Peyer's patch (tissue), 4 donors: Measurements from ENCODE around the gene IL17C. TPM values are rescaled to one million over a fixed set of nuclear protein-coding genes. Genes with fewer than 3 reads are reported as not detected.
A peak's percentile ranks its signal among the peaks of the same experiment; 100 is the strongest.

Source experiments
- DNase-seq, 3 donors: peaks; one replicate each; pipeline ENCODE4 v3.0.0-alpha.2; 2017 to 2019
- H3K27ac ChIP-seq, 4 donors: fragments of 200-600 bp; sonication (generic); one replicate each; pipeline ENCODE4 v1.5.1; 2016 to 2019
- H3K27me3 ChIP-seq, 2 donors: fragments of 200-600 bp; sonication (generic); one replicate each; pipeline ENCODE4 v1.5.1; 2019
- H3K36me3 ChIP-seq, 3 donors: fragments of 200-600 bp; sonication (generic); one replicate each; pipeline ENCODE4 v1.5.1; 2016 to 2019
- H3K4me1 ChIP-seq, 4 donors: fragments of 200-600 bp; sonication (generic); one replicate each; pipeline ENCODE4 v1.5.1; 2016 to 2019
- H3K4me3 ChIP-seq, 4 donors: fragments of 200-600 bp; sonication (generic); 1 replicate in 3 of 4; 2 replicates in 1 of 4; pipeline ENCODE4 v1.5.1; 2016 to 2019; ENCODE audit warnings: mild to moderate bottlenecking in 1 of 4
- H3K9me3 ChIP-seq, 4 donors: fragments of 200-600 bp; sonication (generic); one replicate each; pipeline ENCODE4 v1.5.1; 2016 to 2019; ENCODE audit warnings: mild to moderate bottlenecking in 1 of 4
- POLR2A ChIP-seq, 2 donors: fragments of 450-650 bp; IDR thresholded peaks; one replicate each; pipeline ENCODE4 v1.5.1; 2017; ENCODE audit warnings: antibody characterized with exemption in 2 of 2, mild to moderate bottlenecking in 2 of 2, moderate library complexity in 2 of 2
- total RNA-seq, 4 donors: library from RNA; depleted of rRNA; stranded (reverse); fragments of >200 nt; gene quantifications; one replicate each; pipeline ENCODE4 v1.1.0, GENCODE V29; 2016
- TF ChIP-seq, protein P1 (sequence below), 6 experiments: fragments of 450-650 bp in 4 of 6; fragments of 200-600 bp in 2 of 6; sonication (generic) in 1 of 6; IDR thresholded peaks; one replicate each; pipeline ENCODE4 v1.5.1; 2017 to 2019; ENCODE audit warnings: antibody characterized with exemption in 6 of 6, mild to moderate bottlenecking in 3 of 6, moderate library complexity in 1 of 6

The IL17C gene
- total RNA-seq, 4 donors from 2014 or later, result not detected

DNA sequence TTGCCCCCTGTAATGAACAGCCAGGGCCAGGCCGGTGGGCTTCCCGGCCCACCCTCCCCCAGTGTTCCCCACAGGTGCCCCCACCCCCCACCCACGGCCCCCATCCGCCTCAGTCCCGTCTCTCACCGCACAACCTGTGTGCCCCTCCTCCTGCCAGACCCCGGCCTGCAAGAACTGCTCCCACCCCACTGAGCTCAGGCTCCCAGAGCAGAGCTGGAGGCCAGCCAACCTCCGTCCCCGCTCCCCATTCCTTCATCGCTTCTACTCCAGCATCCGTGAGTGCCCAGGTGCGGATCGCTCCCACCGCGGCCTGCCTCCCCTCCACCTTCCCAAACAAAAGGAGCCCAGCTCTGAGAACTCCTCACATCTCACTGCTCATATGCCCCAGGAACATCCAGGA, 20.3 kb downstream of the IL17C start:
- no peak overlapping the region for H3K27ac ChIP-seq
- DNase-seq, result no peak
- H3K4me1 ChIP-seq, result peaks cover 0 to 23% (median under 1%) of the 10 kb centered on the region in 4 donors
- no peaks in the 10 kb centered on the region for H3K9me3 ChIP-seq
- H3K4me3 ChIP-seq, result no peak overlapping the region
- TF ChIP-seq, protein P1, sequence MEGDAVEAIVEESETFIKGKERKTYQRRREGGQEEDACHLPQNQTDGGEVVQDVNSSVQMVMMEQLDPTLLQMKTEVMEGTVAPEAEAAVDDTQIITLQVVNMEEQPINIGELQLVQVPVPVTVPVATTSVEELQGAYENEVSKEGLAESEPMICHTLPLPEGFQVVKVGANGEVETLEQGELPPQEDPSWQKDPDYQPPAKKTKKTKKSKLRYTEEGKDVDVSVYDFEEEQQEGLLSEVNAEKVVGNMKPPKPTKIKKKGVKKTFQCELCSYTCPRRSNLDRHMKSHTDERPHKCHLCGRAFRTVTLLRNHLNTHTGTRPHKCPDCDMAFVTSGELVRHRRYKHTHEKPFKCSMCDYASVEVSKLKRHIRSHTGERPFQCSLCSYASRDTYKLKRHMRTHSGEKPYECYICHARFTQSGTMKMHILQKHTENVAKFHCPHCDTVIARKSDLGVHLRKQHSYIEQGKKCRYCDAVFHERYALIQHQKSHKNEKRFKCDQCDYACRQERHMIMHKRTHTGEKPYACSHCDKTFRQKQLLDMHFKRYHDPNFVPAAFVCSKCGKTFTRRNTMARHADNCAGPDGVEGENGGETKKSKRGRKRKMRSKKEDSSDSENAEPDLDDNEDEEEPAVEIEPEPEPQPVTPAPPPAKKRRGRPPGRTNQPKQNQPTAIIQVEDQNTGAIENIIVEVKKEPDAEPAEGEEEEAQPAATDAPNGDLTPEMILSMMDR (IDR thresholded peaks at IDR 0.05), result no peak
- no peak for TF ChIP-seq POLR2A (IDR thresholded peaks at IDR 0.05)
- no peaks in the 10 kb centered on the region for H3K27me3 ChIP-seq
- peaks cover 0 to 38% (median 0%) of the 10 kb centered on the region in 3 donors for H3K36me3 ChIP-seq

DNA sequence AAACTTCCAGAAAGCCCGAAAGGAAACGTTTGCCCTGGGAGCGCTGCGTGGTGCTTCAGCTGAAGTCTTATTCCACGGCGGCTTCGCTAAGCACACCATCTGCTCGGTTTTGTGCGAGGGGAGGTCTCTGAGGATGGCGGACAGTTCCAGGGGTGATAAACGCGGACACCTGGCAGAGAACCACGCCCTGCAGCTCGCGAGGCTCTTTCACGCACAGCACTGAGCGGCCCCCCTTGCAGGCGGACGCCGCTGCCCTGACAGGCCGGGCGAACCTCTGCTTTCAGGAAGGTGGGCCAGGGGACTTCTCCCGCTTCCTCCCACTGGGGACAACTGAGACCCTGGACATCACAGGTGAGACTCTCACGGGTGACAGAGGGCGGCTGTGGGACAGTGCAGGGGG, 20.8 kb downstream of the IL17C start:
- Histone ChIP-seq H3K27me3 (no peaks in the 10 kb centered on the region), H3K4me1 (peaks cover 0 to 28% (median 2%) of the 10 kb centered on the region in 4 donors), H3K27ac (no peak overlapping the region), H3K4me3 (no peak overlapping the region), H3K36me3 (peaks cover 0 to 36% (median 0%) of the 10 kb centered on the region in 3 donors), H3K9me3 (no peaks in the 10 kb centered on the region)
- no peak for DNase-seq
- no peak for TF ChIP-seq POLR2A (IDR thresholded peaks at IDR 0.05)

DNA sequence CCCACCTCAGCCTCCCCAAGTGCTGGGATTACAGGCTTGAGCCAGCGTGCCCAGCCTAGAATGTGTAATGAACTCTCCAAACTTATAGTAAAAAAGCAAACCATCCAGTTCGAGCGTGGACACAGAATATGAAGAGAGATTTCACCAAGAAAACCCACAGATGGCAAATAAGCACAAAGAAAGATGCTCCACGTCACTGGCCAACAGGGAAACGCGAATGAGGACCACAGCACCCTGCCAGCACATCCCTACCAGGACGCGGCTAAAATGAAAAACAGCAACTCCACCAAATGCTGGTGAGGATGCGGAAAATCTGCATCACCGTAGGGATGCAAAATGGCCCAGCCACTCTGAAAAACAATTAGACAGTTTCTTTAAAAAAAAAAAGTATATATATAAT, 23.1 kb downstream of the IL17C start:
- Histone ChIP-seq H3K9me3 (no peaks in the 10 kb centered on the region), H3K27me3 (no peaks in the 10 kb centered on the region), H3K4me1 (peaks cover 0 to 33% (median 2%) of the 10 kb centered on the region in 4 donors), H3K27ac (no peak overlapping the region), H3K36me3 (peaks cover 0 to 16% (median 0%) of the 10 kb centered on the region in 3 donors), H3K4me3 (no peak overlapping the region)
- TF ChIP-seq, protein P1 (IDR thresholded peaks at IDR 0.05), result no peak
- TF ChIP-seq POLR2A (IDR thresholded peaks at IDR 0.05), result no peak
- DNase-seq, result no peak

DNA sequence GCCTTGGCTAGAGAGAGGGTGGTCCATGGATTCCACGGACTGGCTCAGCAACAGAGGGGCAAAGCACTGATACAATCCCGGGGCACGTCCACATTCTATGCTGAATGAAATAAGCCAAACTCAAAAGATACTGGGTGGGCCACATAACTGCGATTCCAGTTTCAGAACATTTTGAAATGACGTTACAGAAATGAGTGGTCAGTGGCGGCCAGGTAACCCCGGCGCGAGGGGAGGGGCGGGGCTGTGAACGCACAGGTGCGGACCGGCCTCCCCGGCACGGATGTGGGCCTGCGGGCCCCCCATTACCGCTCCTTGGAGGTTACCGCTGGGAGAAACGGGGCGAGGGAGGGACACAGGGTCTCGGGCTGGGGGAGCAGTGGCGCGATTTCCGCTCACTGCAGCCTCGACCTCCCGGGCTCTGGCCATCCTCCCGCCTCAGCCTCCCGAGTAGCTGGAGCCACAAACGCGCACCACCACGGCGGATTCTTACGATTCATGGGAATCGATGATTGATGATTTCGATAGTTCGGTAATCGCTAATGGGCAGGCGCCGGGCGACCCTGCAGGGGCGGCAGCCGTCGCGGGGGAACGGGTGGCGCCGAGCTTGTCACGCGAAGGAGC, 24.0 kb downstream of the IL17C start:
- Histone ChIP-seq H3K36me3 (peaks cover 0 to 7% (median 0%) of the 10 kb centered on the region in 3 donors), H3K27ac (peak overlapping the region; percentile 84 to 96 (median 94)), H3K9me3 (no peaks in the 10 kb centered on the region), H3K4me3 (peak overlapping the region; percentile 75 to 98 (median 92)), H3K4me1 (peaks cover 0 to 33% (median 2%) of the 10 kb centered on the region in 4 donors), H3K27me3 (no peaks in the 10 kb centered on the region)
- DNase-seq, result peak in 1 of 3 donors; percentile 52
- no peak for TF ChIP-seq POLR2A (IDR thresholded peaks at IDR 0.05)
- TF ChIP-seq, protein P1 (IDR thresholded peaks at IDR 0.05), result no peak

DNA sequence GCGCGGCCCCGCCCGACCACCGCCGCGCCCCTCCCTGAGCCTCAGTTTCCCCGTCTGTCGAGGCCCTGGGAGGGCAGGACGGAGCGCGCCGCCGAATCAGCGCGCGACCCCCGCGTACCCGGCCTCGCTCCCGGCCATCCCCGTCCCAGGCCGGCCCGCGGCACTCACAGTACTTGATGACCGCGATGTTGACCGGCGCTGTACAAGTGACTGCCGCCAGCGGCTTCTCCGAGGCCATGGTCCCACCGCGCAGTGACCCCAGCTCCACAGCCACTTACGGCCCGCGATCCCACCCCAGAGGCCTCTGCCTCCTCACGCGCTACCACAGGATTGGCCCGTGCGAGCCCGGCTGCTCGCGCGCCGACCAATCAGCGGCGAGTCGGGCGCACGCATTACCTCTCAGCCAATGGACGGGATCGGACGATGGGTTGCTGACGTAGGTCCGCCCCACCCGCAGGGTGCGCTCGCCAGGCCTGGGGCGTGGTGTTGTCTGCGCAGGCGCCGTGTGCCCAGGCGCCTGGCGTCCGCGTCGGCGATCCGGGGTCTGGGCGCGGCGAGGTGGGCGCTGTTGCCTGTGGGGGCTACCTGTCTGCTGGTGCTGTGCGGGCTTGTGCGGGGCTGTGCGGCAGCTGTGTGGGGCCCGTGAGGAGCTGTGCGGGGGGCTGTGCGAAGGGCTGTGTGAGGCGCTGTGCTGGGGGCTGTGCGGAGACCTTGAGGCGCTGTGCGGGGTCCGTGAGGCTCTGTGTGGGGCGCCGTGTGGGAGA, 24.7 kb downstream of the IL17C start, which contains the start of gene MVD:
MVD (minus strand) TSS at position 249 of the 764 bp plus-strand sequence; CDS start at position 238, 11 bp downstream.
- no peaks in the 10 kb centered on the region for H3K27me3 ChIP-seq
- H3K4me1 ChIP-seq, result peaks cover 0 to 33% (median 2%) of the 10 kb centered on the region in 4 donors

More for the DNA sequence above, 24.7 kb downstream of the IL17C start, which contains the start of gene MVD:
- Histone ChIP-seq H3K4me3 (peak within 1 kb of the TSS; percentile 75 to 98 (median 92)), H3K27ac (peak within 1 kb of the TSS; percentile 84 to 96 (median 94)), H3K9me3 (no peaks in the 10 kb centered on the region), H3K36me3 (peaks cover 0 to under 1% (median 0%) of the 10 kb centered on the region in 3 donors)
- TF ChIP-seq, protein P1 (IDR thresholded peaks at IDR 0.05), result peak in 1 of 6 experiments; percentile 2
- TF ChIP-seq POLR2A (IDR thresholded peaks at IDR 0.05), result peak; percentile 85 to 92
- peak; percentile 96 to 98 (median 98) for DNase-seq
